GM20000 (cell line): ENCODE results near the gene GABRG3.

Experiments used
- DNase-seq: peaks from one replicate; pipeline ENCODE4 v3.0.0; 2012; ENCODE audit warnings: low spot score
- CTCF ChIP-seq: IDR thresholded peaks from 2 replicates; pipeline ENCODE4 v1.5.1; 2012; ENCODE audit warnings: mild to moderate bottlenecking, control low read depth; ENCODE audit errors: extremely low read depth, missing control alignments

Gene GABRG3

DNA sequence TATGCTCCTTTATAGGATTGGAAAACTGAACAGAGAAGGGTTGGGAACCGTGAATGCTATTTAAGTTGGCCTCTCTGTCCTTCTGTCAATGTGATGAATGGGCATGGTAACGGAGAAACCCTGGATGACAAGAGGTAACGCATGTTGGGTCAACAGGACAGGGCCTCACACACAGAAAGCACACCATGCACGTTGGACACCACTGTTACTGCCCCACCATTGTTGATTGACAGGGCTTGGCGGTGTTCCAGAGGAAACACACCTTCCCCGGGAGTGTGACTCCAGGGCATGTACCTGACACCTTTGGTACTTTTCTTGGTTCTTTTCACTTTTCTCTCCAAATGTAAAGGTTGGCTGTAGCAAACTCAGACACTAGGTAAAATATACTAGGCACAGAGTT lies 579.7 kb downstream of the GABRG3 start:
- DNase-seq, result no peak
- TF ChIP-seq CTCF, result no peak

- no peak for DNase-seq
- TF ChIP-seq CTCF, result no peak
These were observed 590.8 kb downstream of the GABRG3 start for GRCh38 chr15:27561816-27562215.

- no peak for DNase-seq
- no peak for TF ChIP-seq CTCF
These were observed 592.9 kb downstream of the GABRG3 start for GRCh38 chr15:27563765-27564370.

- no peak for TF ChIP-seq CTCF
- DNase-seq, result no peak
These were observed 593.7 kb downstream of the GABRG3 start for GRCh38 chr15:27564656-27565055.

DNA sequence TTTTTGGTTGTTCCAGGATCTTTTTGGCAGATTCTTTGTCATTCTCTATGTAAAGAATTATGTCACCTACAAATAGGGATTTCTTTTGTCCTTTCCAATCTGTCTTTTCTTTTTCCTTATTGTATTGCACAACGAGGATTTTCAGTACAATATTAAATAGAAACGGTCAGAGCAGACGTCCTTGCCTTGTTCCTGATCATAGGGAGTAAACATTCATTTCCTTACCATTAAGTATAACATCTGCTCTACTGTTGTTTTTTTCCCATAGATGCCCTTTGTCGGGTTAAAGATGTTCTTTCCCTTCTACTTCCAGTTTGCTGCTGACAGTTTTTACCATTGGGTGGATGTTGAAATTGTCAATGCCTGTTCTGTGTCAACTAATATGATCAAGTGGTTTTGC lies 599.8 kb downstream of the GABRG3 start:
- DNase-seq, result no peak
- no peak for TF ChIP-seq CTCF

- no peak for DNase-seq
- no peak for TF ChIP-seq CTCF
These were observed 603.0 kb downstream of the GABRG3 start for GRCh38 chr15:27573805-27574485.

DNA sequence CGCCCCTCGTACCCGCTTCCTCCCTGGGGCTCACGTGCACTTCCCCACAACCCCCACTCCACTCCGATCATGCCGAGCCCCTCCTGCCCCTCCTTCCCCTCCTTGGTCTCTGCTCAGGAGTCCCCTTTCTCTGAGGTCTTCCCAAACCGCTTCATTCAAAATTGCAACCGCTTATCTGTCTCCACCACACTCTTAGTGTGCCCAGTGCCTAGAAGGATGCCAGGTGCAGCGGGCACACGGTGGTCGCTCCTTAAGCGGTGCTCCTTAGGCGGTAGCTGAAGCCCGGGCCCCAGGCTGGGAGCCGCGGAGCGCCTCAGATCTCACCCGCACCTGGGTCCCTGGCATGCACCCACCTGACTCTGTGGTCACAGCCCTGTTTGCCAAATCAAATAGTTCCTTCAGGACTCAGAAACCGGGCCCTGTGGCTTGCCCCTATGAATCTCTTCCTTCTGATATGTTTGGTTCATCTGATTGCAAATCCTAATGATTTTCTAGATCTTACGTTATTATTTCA lies 603.6 kb downstream of the GABRG3 start:
- no peak for DNase-seq
- no peak for TF ChIP-seq CTCF
